SW480 (cell line): ENCODE data around the gene OBSL1.

ENCODE experiments used
- DNase-seq: peaks from one replicate; pipeline ENCODE4 v3.0.0-alpha.2; 2016; ENCODE audit warnings: low spot score

The OBSL1 gene

GRCh38 chr2:219596954-219597551 lies 25.7 kb upstream of the OBSL1 start:
- DNase-seq = peak; percentile 42

DNA sequence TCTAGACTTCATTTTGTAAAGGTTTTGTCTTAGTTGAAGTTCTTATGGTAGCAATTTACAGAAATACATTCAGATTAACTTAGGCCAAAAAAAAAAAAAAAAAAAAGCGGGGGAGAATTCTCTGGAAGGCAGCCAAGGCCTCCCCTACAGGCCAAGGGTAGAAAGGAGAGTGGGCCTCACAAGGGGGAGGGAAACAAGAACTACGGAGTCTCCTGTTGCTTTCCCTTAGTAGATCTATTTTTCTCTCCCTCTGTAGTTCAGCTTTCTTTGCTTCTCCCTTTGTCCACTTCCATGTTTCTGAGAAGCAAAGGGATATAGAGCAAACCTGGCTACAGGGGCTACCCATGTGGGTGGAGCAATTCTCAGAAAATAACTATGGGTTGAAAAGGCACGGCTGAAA lies 23.9 kb upstream of the OBSL1 start:
- no peak for DNase-seq

- DNase-seq = no peak
Measured at GRCh38 chr2:219593154-219593553, 21.8 kb upstream of the OBSL1 start.

DNA sequence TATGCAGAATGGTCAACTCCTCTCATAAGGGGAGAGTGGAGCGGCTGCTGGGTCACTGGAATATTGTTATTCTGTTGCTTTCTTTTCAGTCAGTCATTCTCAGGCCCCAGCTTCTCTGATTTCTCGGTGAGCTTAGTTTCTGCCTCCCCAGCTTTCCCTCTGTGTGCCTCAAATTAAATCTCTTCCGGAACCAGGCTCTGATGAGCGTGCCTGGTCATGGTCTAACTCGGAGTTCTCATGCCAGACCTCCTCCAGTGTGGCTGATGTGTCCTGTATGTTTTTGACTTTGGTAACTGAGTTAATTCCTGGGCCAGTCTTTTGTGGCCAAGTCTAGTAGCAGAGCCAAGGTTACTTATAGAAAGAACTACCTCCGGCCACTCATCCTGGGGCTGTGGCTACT lies 21.4 kb upstream of the OBSL1 start:
- no peak for DNase-seq

DNA sequence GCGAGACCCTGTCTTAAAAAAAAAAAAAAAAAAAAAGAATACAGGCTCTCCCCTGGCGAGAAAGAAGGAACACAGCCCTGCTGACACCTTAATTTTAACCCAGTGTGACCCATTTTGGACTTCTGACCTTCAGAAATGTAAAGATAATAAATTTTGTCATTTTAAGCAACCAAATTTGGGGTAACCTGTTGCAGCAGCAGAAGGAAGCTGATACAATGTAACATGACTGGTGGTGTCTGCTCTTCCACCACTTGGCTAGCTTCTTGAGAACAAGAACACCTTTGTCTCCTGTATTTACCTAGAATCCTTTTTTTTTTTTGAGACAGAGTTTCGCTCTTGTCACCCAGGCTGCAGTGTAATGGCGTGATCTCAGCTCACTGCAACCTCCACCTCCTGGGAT lies 19.8 kb upstream of the OBSL1 start:
- DNase-seq = no peak

GRCh38 chr2:219581346-219581745 lies 10.0 kb upstream of the OBSL1 start:
- DNase-seq = no peak

DNA sequence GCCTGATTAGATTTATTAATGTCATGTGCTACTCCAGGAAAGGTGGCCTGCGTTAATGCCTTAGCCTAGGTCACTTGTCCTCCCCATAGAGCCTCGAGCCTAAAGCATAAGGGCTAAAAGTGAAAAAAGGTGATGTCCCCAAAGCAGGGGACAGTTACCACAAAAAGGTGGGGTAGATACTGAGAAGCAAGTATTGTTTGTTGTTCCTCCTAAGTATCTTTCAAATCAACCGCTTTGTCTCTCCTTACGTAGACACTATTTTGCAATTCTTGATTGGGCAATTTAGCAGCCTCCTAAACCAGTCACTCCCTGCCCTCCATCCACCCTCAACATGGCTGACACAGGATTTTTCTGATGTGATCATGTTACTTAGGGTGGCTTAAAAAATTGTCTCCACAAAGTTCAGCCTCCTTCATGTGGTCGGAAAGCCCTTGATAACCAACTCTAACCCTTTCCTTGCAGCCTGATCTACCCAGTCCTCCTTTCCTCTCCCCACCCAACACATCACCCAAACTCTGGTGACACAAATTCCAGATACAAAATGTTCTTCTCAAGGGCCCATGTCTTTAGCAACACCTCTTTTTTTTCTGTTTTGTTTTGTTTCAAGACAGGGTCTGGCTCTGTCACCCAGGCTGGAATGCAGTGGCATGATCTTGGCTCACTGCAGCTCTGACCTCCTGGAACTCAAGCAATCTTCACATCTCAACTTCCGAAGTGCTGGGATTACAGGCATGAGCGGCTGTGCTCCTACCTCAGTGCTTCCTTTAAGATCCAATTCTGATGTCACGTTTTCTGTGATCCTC lies 7.7 kb upstream of the OBSL1 start:
- no peak for DNase-seq

DNA sequence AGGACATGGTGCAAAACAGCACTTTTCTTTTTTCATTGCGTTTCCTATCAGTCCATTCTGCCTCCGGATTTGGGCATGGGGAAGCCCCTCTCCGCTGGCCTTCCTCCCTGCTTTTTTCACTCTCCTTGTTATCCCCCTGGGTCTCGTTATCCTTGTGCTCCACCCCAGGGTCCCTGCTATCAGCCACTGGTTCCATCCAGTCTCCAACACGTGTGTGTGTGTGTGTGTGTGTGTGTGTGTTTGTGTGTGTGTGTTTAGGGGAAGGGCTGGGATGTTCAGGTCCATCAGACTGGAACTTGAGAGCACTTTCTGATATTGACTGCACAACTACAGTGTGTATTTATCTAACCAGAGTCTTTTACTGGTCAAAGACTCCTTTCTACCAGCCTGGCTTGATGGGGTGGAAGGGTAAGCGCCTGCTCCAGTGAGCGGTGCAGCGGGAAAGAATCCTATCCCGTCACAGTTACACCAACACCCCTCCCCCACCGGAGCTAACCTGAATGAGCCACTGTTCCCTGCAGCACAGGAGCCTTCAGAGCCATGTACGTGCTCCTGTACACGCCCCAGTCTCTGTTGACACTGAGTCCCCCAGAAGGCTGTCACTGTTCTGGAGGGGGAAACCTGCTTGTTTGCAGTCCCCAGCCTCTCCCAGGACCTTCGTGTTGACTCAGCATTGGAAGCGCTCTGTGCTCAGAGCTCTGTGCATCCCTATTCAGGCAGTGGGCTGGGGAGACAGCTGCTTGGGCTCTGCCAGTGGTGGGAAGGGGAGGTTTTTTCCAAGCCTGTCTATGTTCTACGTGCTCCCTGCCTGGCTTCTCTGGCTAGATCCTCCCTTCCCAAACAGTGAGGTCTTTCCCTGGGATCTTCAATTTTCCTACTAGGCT lies 5.4 kb upstream of the OBSL1 start:
- peak; percentile 81 for DNase-seq

DNA sequence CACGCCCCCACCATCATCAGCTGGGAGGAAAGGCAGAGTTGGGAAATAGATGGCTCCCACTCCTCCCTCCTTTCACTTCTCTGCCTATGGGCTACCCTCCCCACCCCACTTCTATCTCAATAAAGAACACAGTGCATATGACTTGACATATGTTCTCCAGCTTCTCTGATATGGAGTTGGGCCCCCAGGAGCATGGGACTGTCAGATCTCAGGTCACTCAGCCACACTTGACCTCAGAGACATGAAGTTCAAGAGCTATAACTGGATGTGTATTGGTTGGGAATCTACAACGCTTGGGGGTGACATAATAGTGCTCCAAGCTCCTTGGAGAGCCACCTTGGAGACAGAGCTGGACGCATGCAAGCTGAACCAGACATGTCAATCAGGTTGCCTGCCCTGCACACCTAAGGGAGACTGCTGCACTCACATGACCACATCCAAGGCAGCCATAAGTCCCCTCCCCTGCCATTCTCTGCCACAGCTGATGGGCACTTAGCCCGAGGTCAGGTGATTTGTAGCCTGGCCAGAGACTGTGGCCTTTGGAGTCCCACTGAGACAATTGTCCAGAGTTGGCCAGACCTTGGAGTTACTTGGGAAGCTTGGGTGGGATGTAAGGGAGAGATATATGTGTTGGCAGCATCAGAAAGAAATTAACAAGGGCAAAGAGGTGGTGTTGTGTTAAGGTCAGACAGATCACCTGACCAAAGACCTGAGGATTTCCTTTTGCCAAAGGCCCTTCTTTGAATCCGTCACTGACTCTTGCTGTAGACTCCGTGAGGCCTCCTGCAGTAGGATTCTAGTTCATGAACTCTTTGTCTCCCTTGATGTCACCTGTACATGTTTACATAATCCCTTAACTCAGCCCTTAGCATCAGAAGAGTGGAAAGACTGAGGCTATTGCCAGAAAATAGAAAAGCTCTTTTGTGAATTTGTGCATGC lies 4.5 kb upstream of the OBSL1 start:
- DNase-seq = no peak

- no peak for DNase-seq
Measured at GRCh38 chr2:219574484-219575311, 3.4 kb upstream of the OBSL1 start.

DNA sequence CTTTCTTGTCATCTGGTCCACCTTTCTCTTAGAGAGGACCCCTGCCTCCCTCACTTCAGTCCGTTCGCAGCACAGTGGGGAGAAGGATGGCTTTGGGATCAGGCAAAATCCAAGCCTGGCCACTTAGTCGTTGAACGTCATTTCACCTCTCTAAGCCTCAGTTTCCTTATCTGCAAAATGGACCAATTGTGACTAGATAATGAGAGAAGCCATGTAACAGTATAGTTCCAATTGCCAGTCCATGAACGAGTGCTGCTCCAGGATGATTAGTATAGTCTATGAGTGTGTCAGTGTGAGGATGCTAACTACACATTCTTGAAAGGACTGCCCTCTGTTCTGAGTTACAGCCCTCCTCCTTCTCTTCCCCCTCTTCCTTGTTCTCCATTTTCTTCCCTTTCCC lies 1.8 kb upstream of the OBSL1 start:
- DNase-seq = no peak

DNA sequence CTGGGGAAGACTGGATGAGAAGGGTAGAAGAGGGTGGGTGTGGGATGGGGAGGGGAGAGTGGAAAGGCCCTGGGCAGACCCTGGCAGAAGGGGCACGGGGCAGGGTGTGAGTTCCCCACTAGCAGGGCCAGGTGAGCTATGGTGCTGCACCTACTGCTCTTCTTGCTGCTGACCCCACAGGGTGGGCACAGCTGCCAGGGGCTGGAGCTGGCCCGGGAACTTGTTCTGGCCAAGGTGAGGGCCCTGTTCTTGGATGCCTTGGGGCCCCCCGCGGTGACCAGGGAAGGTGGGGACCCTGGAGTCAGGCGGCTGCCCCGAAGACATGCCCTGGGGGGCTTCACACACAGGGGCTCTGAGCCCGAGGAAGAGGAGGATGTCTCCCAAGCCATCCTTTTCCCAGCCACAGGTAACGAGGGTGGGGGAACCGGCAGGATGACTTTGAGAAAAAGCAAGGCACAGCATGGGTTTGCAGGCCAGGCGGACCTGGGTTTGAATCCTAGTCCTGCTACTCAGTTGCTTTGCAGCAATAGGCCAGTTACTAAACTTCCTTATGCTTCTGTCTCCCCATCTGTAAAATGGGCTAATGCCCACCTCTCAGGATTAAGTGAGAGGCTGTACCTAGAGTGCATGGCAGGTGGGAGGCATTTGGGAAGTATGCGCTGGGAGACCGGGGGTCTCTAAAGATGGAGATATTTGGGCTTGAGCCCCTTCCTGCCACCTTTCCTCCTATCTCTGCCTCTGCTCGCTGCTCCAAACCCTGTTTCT lies 1.1 kb upstream of the OBSL1 start, which contains the start of gene INHA:
Gene INHA (plus strand): TSS at position 74 of the 765 bp plus-strand sequence. CDS start 65 bp downstream, at position 139.
- DNase-seq = no peak

DNA sequence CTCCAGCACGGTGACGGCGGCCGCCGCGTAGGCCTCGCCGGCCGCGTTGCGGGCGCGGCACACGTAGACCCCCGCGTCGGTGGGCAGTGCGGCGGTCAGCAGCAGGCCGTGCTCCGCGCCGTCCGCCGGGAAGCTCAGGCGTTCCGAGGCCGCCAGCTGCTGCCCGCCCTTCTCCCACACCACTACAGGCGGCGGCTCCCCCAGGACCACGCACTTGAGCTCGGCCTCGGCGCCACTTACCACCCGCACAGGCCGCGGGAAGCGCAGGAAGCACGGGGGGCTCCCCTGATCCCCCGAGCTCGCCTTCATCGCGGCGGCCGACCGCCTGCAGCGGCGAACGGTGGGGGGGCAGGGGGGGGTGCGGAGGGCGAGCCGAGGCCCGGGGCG lies 422 bp downstream of the OBSL1 start:
- no peak for DNase-seq

GRCh38 chr2:219570194-219570923 lies 980 bp downstream of the OBSL1 start:
- peak; percentile 24 for DNase-seq

GRCh38 chr2:219569635-219570034 lies 1.7 kb downstream of the OBSL1 start:
- DNase-seq = no peak

DNA sequence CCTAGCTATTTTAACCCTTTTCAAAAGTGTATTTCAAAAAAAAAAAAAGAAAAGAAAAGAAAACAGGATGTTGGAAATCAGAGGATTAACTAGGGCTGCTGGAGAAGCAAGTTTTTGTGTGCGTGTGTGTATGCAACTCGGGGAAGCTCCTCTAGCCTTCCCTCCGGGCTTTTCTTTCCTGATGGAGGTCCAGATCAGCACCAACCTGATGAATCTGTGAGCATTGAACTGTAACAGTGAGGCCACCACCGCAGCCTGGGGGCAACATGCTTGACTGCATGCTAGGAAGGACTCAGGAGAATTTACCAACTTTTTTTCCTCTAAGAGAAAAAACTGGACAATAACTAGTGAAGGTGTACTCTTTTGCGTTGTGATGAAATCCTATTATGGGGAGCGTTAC lies 2.3 kb downstream of the OBSL1 start:
- no peak for DNase-seq

GRCh38 chr2:219567791-219568361 lies 3.5 kb downstream of the OBSL1 start:
- no peak for DNase-seq

DNA sequence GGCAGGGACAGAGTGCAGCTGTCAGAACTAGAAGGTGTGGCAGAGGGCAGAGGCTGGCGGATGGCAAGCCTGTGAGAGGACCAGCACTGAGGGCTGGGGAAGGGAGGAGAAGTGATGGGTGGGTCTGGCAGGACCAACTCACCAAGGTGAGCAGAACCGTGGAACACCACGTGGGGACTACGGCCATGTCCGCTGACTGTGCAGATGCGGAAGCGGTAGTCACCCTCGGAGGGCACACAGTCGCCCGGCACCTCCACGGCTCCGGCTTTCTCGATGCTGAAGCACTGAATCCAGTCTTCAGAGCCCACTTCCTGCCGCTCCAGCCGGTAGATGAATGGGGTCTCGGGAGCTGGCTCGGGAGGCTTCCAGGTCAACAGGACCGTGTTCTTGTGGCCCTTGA lies 4.2 kb downstream of the OBSL1 start:
- DNase-seq = no peak

DNA sequence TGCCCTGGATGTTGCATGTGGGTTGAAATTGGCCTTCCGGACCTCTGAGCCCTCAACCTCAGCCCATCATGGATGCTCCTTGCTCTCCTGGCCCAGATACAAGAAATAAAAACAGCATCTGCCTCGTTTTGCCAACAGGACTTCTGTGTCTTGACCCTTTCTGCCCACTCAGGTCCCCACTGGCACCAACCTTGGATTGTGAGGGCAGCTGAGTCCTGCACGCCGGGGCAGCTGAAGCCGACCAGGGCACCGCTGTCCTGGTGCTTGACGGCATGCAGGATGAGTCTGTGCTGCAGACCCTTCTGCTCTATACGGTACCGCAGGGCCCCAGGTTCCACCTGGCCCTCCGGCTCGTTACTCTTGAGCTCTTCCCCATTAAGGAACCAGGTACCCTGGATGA lies 4.7 kb downstream of the OBSL1 start:
- DNase-seq = no peak
